Activated CD8-positive, alpha-beta memory T cell treated with anti-CD3 and anti-CD28 coated beads, Interleukin-2, amount 50 U/mL, for 48 hours (primary cell): ENCODE measurements around the gene PI4KA.
"Not testable (repeated sequence)": the region's sequence is repeated elsewhere in the genome, so short reads cannot be mapped to it uniquely, and the experiment has no call there.

Experiments
- DNase-seq: peaks from one replicate; pipeline ENCODE4 v3.0.0-alpha.2; 2020

PI4KA gene

GRCh38 chr22:20858615-20859416 is at the start of gene PI4KA, which contains the start of gene SNAP29:
Gene PI4KA, minus strand, starts transcription at chr22:20858811. Its CDS starts 86 bp downstream, at chr22:20858725.
Gene SNAP29, plus strand, starts transcription at chr22:20859007. Its CDS starts 104 bp downstream, at chr22:20859111.
- peak; percentile 98 for DNase-seq

- no peak for DNase-seq
Observed at GRCh38 chr22:20906387-20906767, 47.8 kb upstream of the PI4KA start.

GRCh38 chr22:20905415-20906386 is 47.1 kb upstream of the PI4KA start:
- DNase-seq, result no peak

- DNase-seq, result no peak
Observed at GRCh38 chr22:20904980-20905355, 46.4 kb upstream of the PI4KA start.

GRCh38 chr22:20904008-20904979 is 45.7 kb upstream of the PI4KA start:
- no peak for DNase-seq

- DNase-seq, result no peak
Observed at GRCh38 chr22:20903093-20903492, 44.5 kb upstream of the PI4KA start.

- not testable (repeated sequence) for DNase-seq
Observed at GRCh38 chr22:20901093-20902033, 42.8 kb upstream of the PI4KA start.

GRCh38 chr22:20899827-20900423 is 41.3 kb upstream of the PI4KA start:
- no peak for DNase-seq

GRCh38 chr22:20897737-20898136 is 39.1 kb upstream of the PI4KA start:
- DNase-seq, result not testable (repeated sequence)

- no peak for DNase-seq
Observed at GRCh38 chr22:20890975-20891374, 32.4 kb upstream of the PI4KA start.

GRCh38 chr22:20889904-20890540 is 31.4 kb upstream of the PI4KA start:
- DNase-seq, result no peak

GRCh38 chr22:20889025-20889704 is 30.6 kb upstream of the PI4KA start:
- DNase-seq, result no peak

- no peak for DNase-seq
Observed at GRCh38 chr22:20887375-20887774, 28.8 kb upstream of the PI4KA start.

- DNase-seq, result peak; percentile 68
Observed at GRCh38 chr22:20885557-20886323, 27.1 kb upstream of the PI4KA start.

- no peak for DNase-seq
Observed at GRCh38 chr22:20885017-20885556, 26.5 kb upstream of the PI4KA start.

- no peak for DNase-seq
Observed at GRCh38 chr22:20884454-20884853, 25.8 kb upstream of the PI4KA start.

- no peak for DNase-seq
Observed at GRCh38 chr22:20882855-20883254, 24.2 kb upstream of the PI4KA start.
